HG02973 (cell line): Measurements from ENCODE around the gene TNS2.

Experiments used
- ATAC-seq: cut with Tn5 transposase; IDR thresholded peaks from one replicate; pipeline ENCODE4 v1.9.1; 2021; ENCODE audit warnings: moderate library complexity; ENCODE audit not compliant: unreplicated experiment

The TNS2 gene

DNA sequence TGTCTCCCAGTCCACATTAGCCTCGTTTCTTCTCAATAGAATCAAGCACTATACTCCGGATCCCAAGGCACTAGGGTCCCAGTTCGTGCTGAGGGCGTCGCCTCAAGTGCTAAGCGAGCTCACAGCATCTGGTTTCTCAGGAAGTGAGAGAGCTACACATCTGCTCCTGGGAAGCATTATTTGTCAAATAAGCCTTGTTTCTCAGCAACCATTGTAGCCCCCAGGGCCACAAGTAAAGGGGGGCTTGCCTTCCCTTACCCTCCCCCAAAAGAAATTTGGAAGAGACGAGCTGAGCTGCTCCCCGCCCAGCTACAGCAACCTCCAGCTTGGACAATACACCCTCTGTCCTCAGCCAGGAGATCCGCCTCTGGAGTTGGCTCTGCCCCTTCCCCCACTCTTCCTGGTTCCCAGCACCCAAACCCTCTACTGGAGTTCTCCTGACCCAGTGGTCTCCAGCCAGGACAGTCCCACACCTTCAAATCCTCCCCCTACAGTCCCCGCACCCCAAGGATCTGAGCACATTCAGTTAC is 5.7 kb upstream of the TNS2 start:
- no peak for ATAC-seq

GRCh38 chr12:53044896-53045695 is 4.8 kb upstream of the TNS2 start:
- no peak for ATAC-seq

DNA sequence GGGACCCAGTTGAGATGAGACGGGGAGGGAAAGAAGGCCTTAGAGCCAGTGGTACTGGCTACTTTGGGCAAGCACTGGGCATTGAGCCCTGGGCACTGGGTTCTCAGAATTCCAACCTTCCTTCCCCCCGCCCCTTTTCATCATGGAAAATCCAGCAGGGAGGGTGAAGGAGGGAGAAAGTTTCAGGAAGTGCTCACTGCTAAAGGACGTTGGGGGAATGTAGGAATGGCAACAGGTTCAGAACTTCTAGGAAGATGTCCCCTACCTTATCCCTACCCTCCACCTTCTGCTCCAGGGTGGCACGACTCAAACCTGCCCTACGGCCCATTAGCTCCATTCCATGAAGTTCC is 4.2 kb upstream of the TNS2 start:
- ATAC-seq: no peak

DNA sequence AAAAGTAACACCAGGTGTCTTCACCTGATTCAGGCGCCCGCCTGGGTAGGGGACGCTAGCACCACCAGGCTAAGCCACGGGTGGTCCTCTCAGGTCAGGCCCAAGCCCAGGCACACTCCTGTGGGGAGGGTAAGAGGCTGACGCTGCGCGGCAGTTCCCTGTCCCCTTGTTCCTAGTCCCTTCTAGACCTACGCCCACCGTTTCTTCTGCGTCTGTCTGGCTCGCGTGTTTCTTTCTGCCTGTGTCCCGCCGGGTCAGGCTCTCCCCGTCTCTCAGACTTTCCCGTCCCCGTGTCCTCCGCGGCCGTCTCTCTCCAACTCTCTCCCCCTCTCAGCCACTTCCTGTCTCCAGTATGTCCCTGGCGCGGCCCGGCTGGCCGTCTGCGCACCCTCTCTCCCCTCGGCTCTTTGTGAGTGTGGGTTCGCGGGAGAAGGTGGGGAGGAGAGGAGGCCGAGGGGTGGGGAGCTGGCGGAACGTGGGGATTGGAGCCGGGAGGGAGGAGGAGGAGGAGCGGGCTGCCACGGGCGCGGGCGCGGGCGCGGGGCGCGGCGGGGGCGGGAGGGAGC is 3.1 kb upstream of the TNS2 start:
- ATAC-seq: peak; percentile 31

- ATAC-seq: peak; percentile 65
Measured at GRCh38 chr12:53047221-53048032, 2.4 kb upstream of the TNS2 start.

DNA sequence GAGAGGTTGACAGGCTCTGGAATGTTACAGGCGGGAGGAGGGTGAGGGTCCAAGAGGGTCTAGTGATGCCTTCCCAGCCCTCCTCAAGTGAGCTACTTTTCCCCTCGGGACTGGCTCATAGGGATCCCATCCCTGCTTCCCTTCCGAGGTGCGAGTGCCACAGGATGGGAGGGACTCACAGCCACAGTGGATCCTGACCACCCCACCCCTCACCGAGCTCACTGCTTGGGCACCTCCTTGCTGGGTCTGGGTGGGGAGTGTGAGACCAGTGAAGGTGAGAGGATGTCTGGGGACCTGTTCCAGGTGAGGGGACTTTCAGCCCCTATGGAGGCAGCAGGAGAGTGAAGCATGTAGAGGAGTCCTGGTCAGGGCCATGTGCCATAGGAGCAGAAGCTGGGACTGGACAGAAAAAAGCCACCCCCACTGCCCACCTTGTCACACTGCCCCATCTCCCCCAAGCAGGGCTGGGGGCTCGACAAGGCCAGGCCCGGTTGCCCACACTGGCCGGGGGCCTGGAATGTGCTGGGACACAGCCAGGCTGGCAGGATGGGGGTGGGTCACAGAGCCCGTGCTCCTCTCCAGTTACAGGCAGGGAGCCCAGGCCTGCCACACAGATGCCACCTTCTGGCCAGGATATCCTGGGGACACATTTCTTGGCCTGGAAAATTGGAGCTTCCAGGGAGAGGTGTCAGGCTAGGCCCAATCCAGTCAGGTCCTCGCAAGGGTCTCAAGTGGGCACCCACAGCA is 1.7 kb upstream of the TNS2 start:
- no peak for ATAC-seq

- no peak for ATAC-seq
Measured at GRCh38 chr12:53048780-53049401, 974 bp upstream of the TNS2 start.

DNA sequence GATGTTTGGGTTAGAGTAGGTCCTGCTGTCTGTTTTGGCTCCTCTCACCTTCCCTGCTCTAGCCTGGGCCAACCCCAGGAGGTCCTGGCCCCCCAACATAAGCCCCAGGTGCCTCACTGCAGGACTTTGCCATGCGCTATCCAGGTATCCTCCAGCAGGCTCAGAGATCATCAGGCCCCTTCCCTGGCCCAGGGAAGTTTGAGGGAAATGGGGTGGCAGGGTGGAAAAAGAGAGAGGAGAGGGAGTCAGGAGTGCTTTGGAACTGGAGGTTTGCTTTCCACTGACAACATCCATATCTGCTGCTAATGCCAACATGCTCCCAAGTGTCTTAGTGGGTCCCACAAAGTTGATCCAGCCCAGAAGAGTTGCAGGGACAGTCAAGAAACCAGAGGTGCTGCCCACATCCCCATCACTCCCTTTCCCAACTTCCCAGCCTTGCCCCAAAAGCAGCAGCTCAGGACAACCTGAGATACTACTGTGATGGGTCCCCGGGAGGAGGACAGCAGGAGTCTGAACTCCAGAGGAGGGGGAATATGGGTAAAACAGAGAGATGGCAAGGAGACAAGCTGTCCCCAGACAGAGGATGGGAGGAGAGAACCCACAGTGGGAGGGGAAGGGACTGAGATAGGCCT is 677 bp downstream of the TNS2 start:
- no peak for ATAC-seq

GRCh38 chr12:53051058-53051880 is 1.4 kb downstream of the TNS2 start:
- no peak for ATAC-seq

DNA sequence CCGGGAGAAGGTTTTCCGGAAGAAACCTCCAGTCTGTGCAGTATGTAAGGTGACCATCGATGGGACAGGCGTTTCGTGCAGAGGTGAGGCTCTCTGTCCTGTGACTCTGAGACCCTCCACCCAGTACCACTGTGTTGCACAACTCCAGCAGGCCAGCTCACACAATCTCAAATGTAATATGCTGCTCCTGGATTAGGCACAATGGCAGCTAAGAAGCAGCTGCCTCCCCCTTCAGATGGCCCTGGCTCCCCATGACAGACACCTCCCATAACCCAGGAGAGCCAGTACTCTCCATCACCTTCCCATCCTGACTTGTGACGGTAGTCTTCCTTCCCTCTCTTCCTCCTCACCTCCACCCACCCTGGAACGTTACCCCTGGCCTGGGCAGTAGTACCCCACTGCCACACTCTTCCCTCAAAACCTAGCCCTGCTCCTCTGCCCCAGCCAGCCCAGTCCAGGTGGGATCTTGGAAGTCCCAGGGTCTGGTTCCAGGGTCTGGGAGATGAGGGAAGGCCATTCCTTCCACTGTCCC is 2.1 kb downstream of the TNS2 start:
- ATAC-seq: no peak

DNA sequence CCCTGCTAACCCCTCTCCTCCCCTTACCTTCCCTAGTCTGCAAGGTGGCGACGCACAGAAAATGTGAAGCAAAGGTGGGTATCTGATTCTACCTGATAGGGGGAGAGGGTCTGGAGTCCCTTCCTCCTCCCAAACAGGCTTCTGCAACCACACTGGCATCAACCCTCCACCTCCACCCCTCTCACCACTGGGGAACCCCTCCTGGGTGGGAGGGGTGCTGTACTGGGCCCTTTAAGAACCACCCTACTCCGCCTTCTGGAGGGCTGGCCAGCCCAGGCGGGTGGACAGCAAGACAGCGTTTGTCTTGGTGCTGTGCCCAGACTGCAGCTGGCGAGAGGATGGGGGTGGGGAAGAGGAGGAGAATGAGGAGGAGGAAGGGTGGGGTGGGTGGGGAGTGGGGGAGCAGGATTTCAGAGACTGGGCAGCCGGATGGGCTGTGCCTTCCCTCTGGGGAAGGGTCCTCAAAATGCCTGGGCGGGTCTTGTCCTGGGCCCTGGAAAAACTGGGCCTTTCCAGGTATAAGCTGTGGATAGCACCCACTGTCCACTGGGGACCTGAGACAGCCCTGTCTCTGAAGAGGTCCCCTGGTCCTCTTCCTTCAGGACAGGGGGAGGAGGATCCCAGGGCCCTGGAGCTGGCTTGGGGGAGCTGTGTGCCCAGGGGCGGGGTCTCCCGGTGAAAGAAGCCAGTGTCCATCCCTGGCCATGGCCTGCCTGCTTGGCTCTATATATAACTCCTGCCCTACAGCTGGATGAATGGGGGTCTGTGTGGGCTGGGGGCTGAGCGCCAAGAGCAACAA is 2.8 kb downstream of the TNS2 start:
- ATAC-seq: no peak

DNA sequence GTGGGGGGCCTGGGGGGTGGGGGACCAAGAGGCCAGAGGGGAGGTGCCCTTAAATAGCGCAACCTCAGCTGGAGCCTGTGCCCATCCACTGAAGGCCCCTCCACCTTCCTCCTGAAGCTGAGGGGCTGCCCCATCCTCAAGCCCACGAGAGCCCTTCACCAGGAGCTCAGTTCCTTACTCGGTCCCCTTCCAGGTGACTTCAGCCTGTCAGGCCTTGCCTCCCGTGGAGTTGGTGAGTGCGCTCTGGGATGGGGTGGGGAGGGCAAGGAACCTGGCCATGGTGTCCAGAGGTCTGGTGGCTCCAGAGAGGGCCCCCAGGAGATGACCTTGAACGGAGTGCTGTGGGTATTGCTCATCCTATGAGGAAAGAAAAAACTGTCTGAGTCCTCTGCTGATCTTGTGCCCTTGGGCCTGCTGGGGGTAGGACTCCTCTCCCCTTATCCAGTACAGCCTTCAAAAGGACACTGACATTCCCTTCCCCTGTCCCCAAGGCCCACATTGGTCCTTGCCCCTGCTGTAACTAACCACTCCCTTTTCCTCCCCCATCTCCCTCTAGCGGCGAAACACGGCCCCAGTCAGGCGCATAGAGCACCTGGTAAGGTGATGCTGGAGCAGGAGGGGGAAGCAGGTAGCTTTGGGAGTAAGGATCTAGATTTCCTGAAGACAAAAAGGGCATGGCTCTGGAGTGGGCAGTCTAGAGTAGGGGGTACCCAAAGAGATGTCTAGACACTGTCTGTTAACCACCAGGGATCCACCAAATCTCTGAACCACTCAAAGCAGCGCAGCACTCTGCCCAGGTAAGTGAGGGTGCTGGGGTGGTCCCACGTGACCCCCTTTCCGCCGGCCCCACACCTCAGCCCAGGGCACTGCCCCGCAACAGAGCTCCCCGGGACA is 3.6 kb downstream of the TNS2 start:
- ATAC-seq: no peak

GRCh38 chr12:53054112-53054878 is 4.4 kb downstream of the TNS2 start:
- peak; percentile 76 for ATAC-seq

GRCh38 chr12:53055471-53056266 is 5.8 kb downstream of the TNS2 start:
- no peak for ATAC-seq

DNA sequence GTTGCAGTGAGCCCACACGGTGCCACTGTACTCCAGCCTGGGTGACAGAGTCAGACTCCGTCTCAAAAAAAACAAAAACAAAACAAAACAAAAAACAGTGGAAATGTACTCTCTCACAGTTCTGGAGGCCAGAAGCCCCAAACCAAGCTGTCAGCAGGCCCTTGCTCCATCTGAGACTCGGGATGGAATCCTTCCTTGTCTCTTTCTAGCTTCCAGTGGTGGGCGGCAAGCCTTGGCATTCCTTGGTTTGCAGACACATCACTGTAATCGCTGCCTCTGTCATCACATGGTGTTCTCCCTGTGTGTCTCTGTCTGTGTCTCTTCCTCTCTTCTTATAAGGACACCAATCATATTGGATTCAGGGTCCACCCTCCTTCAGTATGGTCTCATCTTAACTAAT is 6.4 kb downstream of the TNS2 start:
- ATAC-seq: no peak

DNA sequence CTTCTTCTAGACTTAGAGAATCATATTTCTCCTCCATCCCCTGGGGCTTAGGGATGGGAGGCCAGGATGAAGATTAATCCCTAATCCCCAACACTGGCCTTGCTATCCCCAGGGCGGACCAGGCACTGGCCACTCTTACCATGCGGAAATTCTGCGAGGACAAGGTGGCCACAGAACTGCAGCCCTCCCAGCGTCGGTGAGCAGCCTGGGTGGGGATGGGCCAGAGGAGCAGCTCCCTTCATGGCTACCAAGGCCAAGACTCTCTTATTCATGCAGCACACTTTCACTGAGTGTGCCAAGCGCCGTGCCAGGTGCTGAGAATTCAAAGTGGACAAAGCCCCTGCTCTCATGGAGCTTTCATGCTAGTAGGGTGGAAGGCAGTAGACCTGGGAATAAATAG is 7.0 kb downstream of the TNS2 start:
- no peak for ATAC-seq
